ENCODE results near the gene TPSAB1.
"Not testable (repeated sequence)": the region's sequence is repeated elsewhere in the genome, so short reads cannot be mapped to it uniquely, and the experiment has no call there.

The TPSAB1 gene

GRCh38 chr16:1196494-1196893 lies 44.0 kb upstream of the TPSAB1 start:
- DNase-seq (ENCODE audit: insufficient read length, low spot score), result no peak
- TF ChIP-seq CTCF (IDR thresholded peaks at IDR 0.05; ENCODE audit: insufficient read depth, missing control alignments), result no peak
- no peak for FAIRE-seq

GRCh38 chr16:1197237-1197866 lies 43.2 kb upstream of the TPSAB1 start:
- DNase-seq (ENCODE audit: insufficient read length, low spot score), result no peak
- TF ChIP-seq CTCF (IDR thresholded peaks at IDR 0.05; ENCODE audit: insufficient read depth, missing control alignments), result no peak
- FAIRE-seq, result no peak

GRCh38 chr16:1198194-1198593 lies 42.3 kb upstream of the TPSAB1 start:
- FAIRE-seq (no peak), DNase-seq (ENCODE audit: insufficient read length, low spot score) (no peak)
- no peak for TF ChIP-seq CTCF (IDR thresholded peaks at IDR 0.05; ENCODE audit: insufficient read depth, missing control alignments)

GRCh38 chr16:1198671-1199346 lies 41.7 kb upstream of the TPSAB1 start:
- FAIRE-seq; DNase-seq (ENCODE audit: insufficient read length, low spot score): not testable (repeated sequence)

- DNase-seq (ENCODE audit: insufficient read length, low spot score) (no peak), FAIRE-seq (no peak)
- TF ChIP-seq CTCF (IDR thresholded peaks at IDR 0.05; ENCODE audit: insufficient read depth, missing control alignments), result no peak
Observed at GRCh38 chr16:1199347-1200013, 41.0 kb upstream of the TPSAB1 start.

- no peak for TF ChIP-seq CTCF (IDR thresholded peaks at IDR 0.05; ENCODE audit: insufficient read depth, missing control alignments)
- no peak for FAIRE-seq
Observed at GRCh38 chr16:1200014-1200627, 40.4 kb upstream of the TPSAB1 start.

GRCh38 chr16:1201444-1201843 lies 39.1 kb upstream of the TPSAB1 start:
- FAIRE-seq (no peak), DNase-seq (ENCODE audit: insufficient read length, low spot score) (no peak)
- no peak for TF ChIP-seq CTCF (IDR thresholded peaks at IDR 0.05; ENCODE audit: insufficient read depth, missing control alignments)

More at GRCh38 chr16:1200014-1200627, 40.4 kb upstream of the TPSAB1 start:
- DNase-seq (ENCODE audit: insufficient read length, low spot score), result no peak
